GM12891 (cell line): Measurements from ENCODE around the gene FANK1.
"Not testable (repeated sequence)": the region's sequence is repeated elsewhere in the genome, so short reads cannot be mapped to it uniquely, and the experiment has no call there.

ENCODE experiments used
- DNase-seq: peaks from one replicate; pipeline ENCODE4 v3.0.0; 2011; ENCODE audit warnings: low spot score; ENCODE audit not compliant: insufficient read length
- FAIRE-seq: peaks from 2 replicates; lab custom pipeline; 2011; peaks lifted over from hg19 to GRCh38; lab: Jason Lieb, UNC
- PAX5 ChIP-seq: IDR thresholded peaks from 2 replicates; pipeline ENCODE4 v1.6.1; 2011; ENCODE audit warnings: low read length, moderate library complexity, mild to moderate bottlenecking; ENCODE audit not compliant: insufficient read depth, severe bottlenecking
- POLR2A ChIP-seq: IDR thresholded peaks from 2 replicates; pipeline ENCODE4 v1.6.1; 2011; ENCODE audit warnings: low read depth, low read length, control low read depth
- POLR2AphosphoS5 ChIP-seq: IDR thresholded peaks from 2 replicates; pipeline ENCODE4 v1.6.1; 2011; ENCODE audit warnings: low read depth, low read length, control low read depth
- POU2F2 ChIP-seq: IDR thresholded peaks from 2 replicates; pipeline ENCODE4 v1.6.1; 2011; ENCODE audit warnings: low read depth, mild to moderate bottlenecking, control low read depth, low read length, moderate library complexity
- SPI1 ChIP-seq: IDR thresholded peaks from 2 replicates; pipeline ENCODE4 v1.6.1; 2011; ENCODE audit warnings: low read depth, low read length, control low read depth
- TAF1 ChIP-seq: IDR thresholded peaks from 2 replicates; pipeline ENCODE4 v1.6.1; 2011; ENCODE audit warnings: low read depth, low read length, control low read depth

FANK1 gene

GRCh38 chr10:125865120-125865519 lies 31.2 kb upstream of the FANK1 start:
- DNase-seq (no peak), FAIRE-seq (no peak)

GRCh38 chr10:125866421-125867029 lies 29.8 kb upstream of the FANK1 start:
- no peak for TF ChIP-seq POLR2AphosphoS5
- TF ChIP-seq POU2F2: no peak
- no peak for TF ChIP-seq PAX5
- TF ChIP-seq SPI1: no peak
- no peak for TF ChIP-seq POLR2A
- TF ChIP-seq TAF1: no peak
- no peak for FAIRE-seq

More at GRCh38 chr10:125865120-125865519, 31.2 kb upstream of the FANK1 start:
- TF ChIP-seq POLR2AphosphoS5: no peak
- no peak for TF ChIP-seq SPI1
- no peak for TF ChIP-seq TAF1
- TF ChIP-seq PAX5: no peak
- no peak for TF ChIP-seq POLR2A
- no peak for TF ChIP-seq POU2F2

GRCh38 chr10:125868372-125868975 lies 27.9 kb upstream of the FANK1 start:
- peak; percentile 91 for FAIRE-seq
- TF ChIP-seq TAF1: no peak
- TF ChIP-seq POLR2A: no peak
- TF ChIP-seq PAX5: no peak
- DNase-seq: peak; percentile 15

More at GRCh38 chr10:125866421-125867029, 29.8 kb upstream of the FANK1 start:
- DNase-seq: no peak

- peak; percentile 56 for FAIRE-seq
- TF ChIP-seq POLR2AphosphoS5 (no peak), PAX5 (no peak), POLR2A (no peak), POU2F2 (no peak), SPI1 (no peak), TAF1 (no peak)
- no peak for DNase-seq
Measured at GRCh38 chr10:125871338-125871737, 25.0 kb upstream of the FANK1 start.

GRCh38 chr10:125878957-125879835 lies 17.2 kb upstream of the FANK1 start:
- DNase-seq (no peak), FAIRE-seq (no peak)

GRCh38 chr10:125880719-125881118 lies 15.6 kb upstream of the FANK1 start:
- TF ChIP-seq PAX5 (no peak), POLR2A (no peak), TAF1 (no peak), SPI1 (no peak), POLR2AphosphoS5 (no peak), POU2F2 (no peak)
- FAIRE-seq (no peak), DNase-seq (no peak)

More at GRCh38 chr10:125878957-125879835, 17.2 kb upstream of the FANK1 start:
- TF ChIP-seq PAX5 (no peak), POLR2AphosphoS5 (no peak), POU2F2 (no peak), TAF1 (no peak), SPI1 (no peak), POLR2A (no peak)

GRCh38 chr10:125881192-125881591 lies 15.2 kb upstream of the FANK1 start, which contains the start of gene DHX32:
DHX32 (minus strand) TSS chr10:125881292; CDS start chr10:125880824, 468 bp downstream.
- no peak for DNase-seq
- no peak for TF ChIP-seq POLR2A
- TF ChIP-seq PAX5: no peak
- TF ChIP-seq POLR2AphosphoS5: no peak
- no peak for TF ChIP-seq SPI1
- TF ChIP-seq TAF1: no peak
- TF ChIP-seq POU2F2: no peak
- FAIRE-seq: no peak

- DNase-seq (no peak), FAIRE-seq (no peak)
- TF ChIP-seq POLR2A (no peak), SPI1 (no peak), POU2F2 (no peak), TAF1 (no peak), POLR2AphosphoS5 (no peak), PAX5 (no peak)
Measured at GRCh38 chr10:125882596-125882995, 13.8 kb upstream of the FANK1 start.

- FAIRE-seq: no peak
- TF ChIP-seq POLR2AphosphoS5 (no peak), SPI1 (no peak), POU2F2 (no peak), PAX5 (no peak), TAF1 (no peak)
- no peak for DNase-seq
Measured at GRCh38 chr10:125883211-125883610, 13.2 kb upstream of the FANK1 start.

GRCh38 chr10:125886914-125887512 lies 9.4 kb upstream of the FANK1 start:
- DNase-seq (no peak), FAIRE-seq (no peak)
- TF ChIP-seq PAX5: no peak
- no peak for TF ChIP-seq SPI1
- TF ChIP-seq TAF1: no peak
- no peak for TF ChIP-seq POLR2AphosphoS5
- TF ChIP-seq POLR2A: no peak
- TF ChIP-seq POU2F2: no peak

GRCh38 chr10:125889441-125889840 lies 6.9 kb upstream of the FANK1 start:
- not testable (repeated sequence) for FAIRE-seq, DNase-seq

GRCh38 chr10:125892402-125892801 lies 4.0 kb upstream of the FANK1 start:
- not testable (repeated sequence) for FAIRE-seq, DNase-seq
